ENCODE results near the gene TECPR1. TPM values are rescaled to one million over a fixed set of nuclear protein-coding genes. Genes with fewer than 3 reads are reported as not detected.

Gene TECPR1
- total RNA-seq, 1 donor: 21.6 TPM

DNA sequence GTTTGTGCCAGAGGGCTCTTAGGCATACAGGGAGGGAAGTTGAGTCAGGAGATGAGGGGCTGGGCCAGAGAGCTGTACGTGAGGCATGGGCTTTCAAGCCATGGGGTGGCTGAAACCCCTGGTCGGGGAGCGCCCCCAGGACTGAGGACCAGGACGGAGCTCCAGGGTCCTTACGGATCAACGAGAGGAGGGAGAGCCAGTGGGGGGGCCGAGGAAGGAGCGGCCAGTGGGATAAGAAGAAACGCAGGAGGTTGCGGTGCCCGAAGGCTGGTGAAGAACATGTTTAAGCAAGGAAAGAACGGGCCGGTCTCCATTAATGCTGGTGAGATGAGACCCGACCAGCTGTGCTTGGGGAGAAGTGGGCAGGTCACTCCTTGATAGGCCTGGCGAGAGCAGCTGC lies 84.4 kb downstream of the TECPR1 start:
- TF ChIP-seq, protein P1, sequence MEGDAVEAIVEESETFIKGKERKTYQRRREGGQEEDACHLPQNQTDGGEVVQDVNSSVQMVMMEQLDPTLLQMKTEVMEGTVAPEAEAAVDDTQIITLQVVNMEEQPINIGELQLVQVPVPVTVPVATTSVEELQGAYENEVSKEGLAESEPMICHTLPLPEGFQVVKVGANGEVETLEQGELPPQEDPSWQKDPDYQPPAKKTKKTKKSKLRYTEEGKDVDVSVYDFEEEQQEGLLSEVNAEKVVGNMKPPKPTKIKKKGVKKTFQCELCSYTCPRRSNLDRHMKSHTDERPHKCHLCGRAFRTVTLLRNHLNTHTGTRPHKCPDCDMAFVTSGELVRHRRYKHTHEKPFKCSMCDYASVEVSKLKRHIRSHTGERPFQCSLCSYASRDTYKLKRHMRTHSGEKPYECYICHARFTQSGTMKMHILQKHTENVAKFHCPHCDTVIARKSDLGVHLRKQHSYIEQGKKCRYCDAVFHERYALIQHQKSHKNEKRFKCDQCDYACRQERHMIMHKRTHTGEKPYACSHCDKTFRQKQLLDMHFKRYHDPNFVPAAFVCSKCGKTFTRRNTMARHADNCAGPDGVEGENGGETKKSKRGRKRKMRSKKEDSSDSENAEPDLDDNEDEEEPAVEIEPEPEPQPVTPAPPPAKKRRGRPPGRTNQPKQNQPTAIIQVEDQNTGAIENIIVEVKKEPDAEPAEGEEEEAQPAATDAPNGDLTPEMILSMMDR (IDR thresholded peaks at IDR 0.05; ENCODE audit: insufficient read depth, low read depth, low read length): no peak
- no peak for DNase-seq (ENCODE audit: low read depth)
- H3K4me3 ChIP-seq (ENCODE audit: low read depth, low read length): no peak overlapping the region

DNA sequence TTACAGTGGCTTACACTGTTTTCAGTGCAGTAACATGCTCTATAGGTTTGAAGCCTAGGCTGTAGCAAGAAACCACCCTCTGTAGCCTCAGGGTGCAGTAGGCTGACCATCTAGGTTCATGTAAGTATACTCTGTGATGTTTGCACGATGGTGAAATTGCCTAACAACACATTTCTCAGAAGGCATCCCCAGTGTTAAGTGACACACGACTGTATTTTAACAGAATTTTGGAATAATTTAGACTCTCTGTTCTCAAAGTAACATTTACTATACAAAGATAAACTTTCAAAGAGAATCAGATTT lies 85.4 kb downstream of the TECPR1 start:
- H3K4me3 ChIP-seq (ENCODE audit: low read depth, low read length): no peak overlapping the region
- TF ChIP-seq, protein P1 (IDR thresholded peaks at IDR 0.05; ENCODE audit: insufficient read depth, low read depth, low read length): no peak
- DNase-seq (ENCODE audit: low read depth): no peak

DNA sequence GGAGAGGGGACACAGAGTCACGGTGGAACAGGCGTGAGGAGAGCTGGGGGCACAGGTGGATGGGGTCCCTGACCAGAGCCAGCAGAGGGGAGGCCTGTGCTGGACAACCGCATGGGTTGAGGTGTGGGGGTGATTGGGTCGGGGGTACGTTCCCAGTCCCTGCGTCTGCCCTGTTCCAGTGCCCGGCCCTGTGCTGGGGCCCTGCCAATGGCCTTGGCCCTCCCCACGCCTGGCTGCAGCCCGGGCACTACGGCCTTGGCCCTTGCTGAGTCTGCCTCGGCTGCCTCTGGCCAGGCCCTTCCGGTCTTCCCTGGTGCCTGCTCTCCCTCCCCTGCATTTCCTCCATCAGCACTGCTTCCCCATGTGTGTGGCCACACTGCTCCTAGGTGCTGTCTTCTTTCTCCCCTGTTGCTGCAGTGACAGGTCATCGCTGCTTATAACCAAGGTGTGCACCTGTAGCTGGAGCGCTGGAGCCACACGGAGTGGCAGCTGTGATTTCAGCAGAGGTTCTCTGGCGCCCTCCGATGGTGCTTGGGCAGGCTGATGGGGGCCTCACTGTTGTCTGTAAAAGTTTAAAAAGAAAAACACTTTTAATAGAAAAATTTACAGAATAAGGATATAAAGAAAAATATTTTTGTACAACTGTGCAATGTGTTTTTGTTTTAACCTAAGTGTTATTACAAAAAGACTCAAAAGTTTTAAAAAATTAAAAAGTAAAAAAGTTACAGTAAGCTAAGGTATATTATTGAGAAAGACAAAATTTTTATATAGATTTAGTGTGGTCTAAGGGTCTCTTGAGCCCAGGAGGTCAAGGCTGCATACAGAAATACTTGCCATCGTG lies 86.0 kb downstream of the TECPR1 start:
- TF ChIP-seq, protein P1 (IDR thresholded peaks at IDR 0.05; ENCODE audit: insufficient read depth, low read depth, low read length): peak; percentile 71
- H3K4me3 ChIP-seq (ENCODE audit: low read depth, low read length): no peak overlapping the region
- peak; percentile 30 for DNase-seq (ENCODE audit: low read depth)

Other genes starting within 250 kb of the TECPR1 start
- 11.0 and 11.2 TPM in 2 replicates for gene LMTK2, start 145.4 kb downstream of the TECPR1 start, total RNA-seq
- gene BHLHA15, start 40.8 kb downstream of the TECPR1 start, total RNA-seq: 1.3 TPM in 1 of 2 replicates, not detected in the other
- 59.6 and 68.6 TPM in 2 replicates for gene BRI3, start 29.5 kb upstream of the TECPR1 start, total RNA-seq
- 6.4 and 9.1 TPM in 2 replicates for gene BAIAP2L1, start 148.9 kb upstream of the TECPR1 start, total RNA-seq